Common myeloid progenitor, CD34-positive (primary cell): ENCODE measurements around the gene CELSR1.

Experiments
- CTCF ChIA-PET: fragments of 350-600 bp; sonication (Branson Sonifier 250); formaldehyde crosslinking; loops from one replicate; lab custom pipeline; 2021; ENCODE audit warnings: antibody characterized with exemption; lab: Charles Lee
- POLR2A ChIA-PET: fragments of 350-600 bp; sonication (Branson Sonifier 250); formaldehyde crosslinking; loops from one replicate; lab custom pipeline; 2021; ENCODE audit warnings: antibody characterized with exemption; lab: Charles Lee
- DNase-seq, 3 donors: peaks; one replicate each; pipeline versions ENCODE4 v3.0.0 to v3.0.0-alpha.2; 2013
- H3K27ac ChIP-seq, 2 experiments: 1 replicate in 1 of 2; 2 replicates in 1 of 2; pipeline ENCODE4 v1.7.0; 2013; ENCODE audit warnings: inconsistent platforms in 2 of 2, low read length in 2 of 2, mild to moderate bottlenecking in 2 of 2, low read depth in 1 of 2, moderate library complexity in 1 of 2; ENCODE audit not compliant: severe bottlenecking in 2 of 2, insufficient read depth in 1 of 2, poor library complexity in 1 of 2
- H3K27me3 ChIP-seq, 5 experiments: replicated peaks in 2 of 5; 1 replicate in 3 of 5; 2 replicates in 2 of 5; pipeline versions ENCODE4 v1.6.1 to v1.7.0; 2013; ENCODE audit warnings: low read length in 4 of 5, mild to moderate bottlenecking in 2 of 5, moderate library complexity in 2 of 5, inconsistent platforms in 1 of 5; ENCODE audit not compliant: insufficient read depth in 5 of 5, control insufficient read depth in 4 of 5
- H3K36me3 ChIP-seq, 4 experiments: 1 replicate in 2 of 4; 2 replicates in 2 of 4; pipeline versions ENCODE4 v1.6.1 to v1.7.0; 2013; ENCODE audit warnings: low read length in 3 of 4, control low read depth in 1 of 4, mild to moderate bottlenecking in 1 of 4; ENCODE audit not compliant: control insufficient read depth in 4 of 4, insufficient read depth in 4 of 4
- H3K4me1 ChIP-seq, 4 experiments: 1 replicate in 3 of 4; 2 replicates in 1 of 4; pipeline versions ENCODE4 v1.6.1 to v1.7.1; 2013; ENCODE audit warnings: low read length in 3 of 4, mild to moderate bottlenecking in 3 of 4, control low read depth in 1 of 4, inconsistent platforms in 1 of 4, moderate library complexity in 1 of 4; ENCODE audit not compliant: control insufficient read depth in 4 of 4, insufficient read depth in 4 of 4; ENCODE audit errors: control extremely low read depth in 1 of 4
- H3K4me3 ChIP-seq, 7 experiments: 1 replicate in 4 of 7; 2 replicates in 3 of 7; pipeline versions ENCODE4 v1.5.1 to v1.7.0; 2013; ENCODE audit warnings: mild to moderate bottlenecking in 7 of 7, low read length in 6 of 7, moderate library complexity in 6 of 7, inconsistent platforms in 2 of 7, low read depth in 2 of 7, control low read depth in 1 of 7; ENCODE audit not compliant: insufficient read depth in 4 of 7, control insufficient read depth in 1 of 7; ENCODE audit errors: extremely low read depth in 1 of 7
- H3K9me3 ChIP-seq, 5 experiments: 1 replicate in 4 of 5; 2 replicates in 1 of 5; pipeline versions ENCODE4 v1.6.1 to v1.7.1; 2013; ENCODE audit warnings: low read length in 4 of 5, mild to moderate bottlenecking in 2 of 5, inconsistent platforms in 1 of 5, low read depth in 1 of 5, moderate library complexity in 1 of 5; ENCODE audit not compliant: control insufficient read depth in 4 of 5, insufficient read depth in 2 of 5; ENCODE audit errors: control extremely low read depth in 1 of 5
- WGBS: methylation state at CpG from one replicate; pipeline ENCODE4 v1.1.5; 2013; ENCODE audit not compliant: insufficient coverage; 5-methylcytosine and 5-hydroxymethylcytosine counted together

CELSR1 gene

DNA sequence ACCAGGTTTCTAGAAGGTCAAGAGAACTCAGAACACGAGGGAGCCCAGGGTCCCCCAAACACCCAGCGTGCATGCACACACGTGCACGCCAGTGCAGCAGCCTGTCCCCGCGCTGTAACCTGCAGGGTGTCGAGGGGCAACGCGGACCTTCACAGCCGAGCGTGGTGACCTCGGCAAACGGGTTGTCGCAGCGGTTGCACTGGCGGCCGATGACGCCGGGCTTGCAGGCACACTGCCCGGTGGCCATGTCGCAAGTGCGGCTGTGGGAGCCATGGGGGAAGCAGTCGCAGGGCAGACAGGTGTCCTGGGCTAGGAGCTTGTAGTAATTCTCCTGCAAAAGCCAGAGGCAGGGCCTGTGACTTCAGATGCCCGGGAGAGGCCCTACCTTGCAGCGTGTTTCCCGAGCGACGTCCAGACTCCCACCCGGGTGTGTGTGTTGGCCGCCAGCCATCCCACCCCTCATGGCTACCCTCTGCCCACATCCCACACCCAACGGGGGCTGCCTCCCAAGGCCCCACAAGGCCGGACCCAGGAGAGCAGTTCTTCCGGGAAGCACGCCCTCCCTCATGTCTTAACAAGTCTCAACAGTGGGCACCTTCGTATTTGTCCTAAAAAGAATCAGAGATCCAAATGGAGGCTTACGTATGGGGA is 145.8 kb downstream of the CELSR1 start:
- Histone ChIP-seq H3K4me3 (no peak overlapping the region), H3K4me1 (no peaks in the 10 kb centered on the region), H3K9me3 (no peaks in the 10 kb centered on the region), H3K36me3 (no peaks in the 10 kb centered on the region), H3K27ac (no peak overlapping the region), H3K27me3 (peaks cover 0 to 6% (median 2%) of the 10 kb centered on the region in 5 experiments)
- no peak for DNase-seq
- ChIA-PET CTCF (interaction anchor here (2.0 kb wide), 1 partner anchor 24 kb away, joined by 12 read pairs; no protein-coding TSS in a partner anchor), POLR2A (no interaction called here)
- 97% methylated on average over 31 of the region's 36 CpGs for WGBS

DNA sequence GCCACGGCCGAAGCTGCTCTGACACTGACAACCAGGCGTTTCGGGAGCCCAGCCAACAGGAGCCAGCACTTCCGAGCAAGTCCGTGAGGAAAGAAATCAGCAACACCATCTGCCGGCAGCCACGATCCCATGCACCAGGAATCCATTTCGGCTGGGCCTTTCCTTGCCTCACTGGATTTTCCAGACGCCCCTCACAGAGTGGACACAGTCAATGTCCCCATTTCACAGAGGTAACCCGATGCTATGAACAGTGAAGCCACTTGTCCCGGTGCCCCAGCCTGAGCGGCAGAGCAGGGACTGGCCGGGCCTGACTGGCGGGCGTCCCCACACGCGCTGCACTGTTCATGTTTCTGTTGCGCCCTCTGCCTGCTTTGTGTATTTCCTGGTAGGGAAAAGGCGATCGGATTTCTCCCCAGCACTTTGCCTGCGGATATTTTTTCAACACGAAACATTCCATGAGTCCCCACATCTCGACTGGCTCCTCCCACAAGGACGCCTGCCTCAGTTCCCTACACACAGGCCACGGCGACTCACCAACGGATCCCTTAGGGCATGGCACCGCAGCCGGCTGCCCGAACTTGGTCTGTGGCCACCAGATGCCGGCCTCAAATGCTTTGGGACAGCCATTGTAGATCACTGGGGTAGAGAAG is 146.6 kb downstream of the CELSR1 start:
- no peak for DNase-seq
- Histone ChIP-seq H3K4me3 (no peak overlapping the region), H3K36me3 (no peaks in the 10 kb centered on the region), H3K4me1 (no peaks in the 10 kb centered on the region), H3K9me3 (no peaks in the 10 kb centered on the region), H3K27me3 (peaks cover 0 to 6% (median 2%) of the 10 kb centered on the region in 5 experiments), H3K27ac (no peak overlapping the region)
- POLR2A ChIA-PET = no interaction called here
- CTCF ChIA-PET = no interaction called here
- WGBS = 91% methylated on average over 30 of the region's 32 CpGs

DNA sequence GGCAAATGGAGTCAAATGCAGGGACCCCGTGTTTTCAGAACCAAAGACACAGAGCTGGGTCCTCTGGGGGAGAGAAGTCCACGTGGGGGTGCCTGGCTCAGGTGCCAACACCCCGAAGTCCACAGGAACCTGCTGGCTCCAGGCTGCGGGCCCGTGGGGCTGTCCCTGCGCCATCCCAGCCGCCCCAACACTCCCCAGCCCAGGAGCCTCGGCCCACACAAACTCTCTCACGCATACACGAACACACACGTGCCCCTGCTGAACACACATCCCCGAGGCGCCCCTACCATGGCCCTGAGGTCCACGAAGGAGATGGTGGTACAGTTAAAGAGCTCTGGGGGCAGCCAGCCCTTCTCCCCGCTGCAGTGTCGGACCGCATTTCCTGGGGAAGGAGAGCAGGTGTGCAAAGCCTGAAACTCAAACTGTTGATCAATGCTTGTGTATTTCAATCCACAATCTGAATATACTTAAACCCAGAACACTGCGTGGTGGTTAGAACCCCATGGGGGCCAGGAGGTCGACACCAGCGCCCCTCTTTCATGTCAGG is 147.2 kb downstream of the CELSR1 start:
- POLR2A ChIA-PET = no interaction called here
- no peaks in the 10 kb centered on the region for H3K9me3 ChIP-seq
- CTCF ChIA-PET = interaction anchor here (0.8 kb wide), 1 partner anchor 22 kb away, joined by 3 read pairs; no protein-coding TSS in a partner anchor
- no peak overlapping the region for H3K27ac ChIP-seq
- no peaks in the 10 kb centered on the region for H3K36me3 ChIP-seq
- DNase-seq = no peak
- WGBS = 95% methylated on average over 20 of the region's 20 CpGs
- no peak overlapping the region for H3K4me3 ChIP-seq
- H3K4me1 ChIP-seq = no peaks in the 10 kb centered on the region
- peaks cover 0 to 6% (median 0%) of the 10 kb centered on the region in 5 experiments for H3K27me3 ChIP-seq

DNA sequence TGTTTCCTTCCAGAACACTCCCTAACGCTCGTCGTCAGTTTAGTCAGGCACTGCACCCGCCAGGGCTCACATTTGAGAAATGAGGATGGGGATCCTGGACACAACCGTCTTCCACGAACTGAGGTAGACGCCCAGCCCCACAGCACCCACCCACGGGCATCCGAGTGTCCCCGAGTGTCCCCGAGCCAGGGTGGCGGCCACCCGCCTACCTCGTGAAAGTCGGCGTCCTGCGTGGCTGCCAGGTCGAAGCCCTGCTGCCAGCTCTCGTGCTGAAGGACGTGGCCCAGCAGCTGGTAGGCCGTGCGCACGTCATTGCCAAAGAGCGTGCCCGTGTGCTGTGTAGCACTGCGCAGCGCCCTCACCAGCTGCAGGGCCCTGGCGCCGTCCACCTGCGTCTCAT is 148.3 kb downstream of the CELSR1 start:
- H3K27me3 ChIP-seq = peaks cover 0 to 6% (median 0%) of the 10 kb centered on the region in 5 experiments
- DNase-seq = no peak
- WGBS = 94% methylated on average over 30 of the region's 30 CpGs
- no peak overlapping the region for H3K27ac ChIP-seq
- CTCF ChIA-PET = no interaction called here
- H3K36me3 ChIP-seq = no peaks in the 10 kb centered on the region
- no peaks in the 10 kb centered on the region for H3K9me3 ChIP-seq
- H3K4me3 ChIP-seq = no peak overlapping the region
- POLR2A ChIA-PET = no interaction called here
- H3K4me1 ChIP-seq = no peaks in the 10 kb centered on the region

DNA sequence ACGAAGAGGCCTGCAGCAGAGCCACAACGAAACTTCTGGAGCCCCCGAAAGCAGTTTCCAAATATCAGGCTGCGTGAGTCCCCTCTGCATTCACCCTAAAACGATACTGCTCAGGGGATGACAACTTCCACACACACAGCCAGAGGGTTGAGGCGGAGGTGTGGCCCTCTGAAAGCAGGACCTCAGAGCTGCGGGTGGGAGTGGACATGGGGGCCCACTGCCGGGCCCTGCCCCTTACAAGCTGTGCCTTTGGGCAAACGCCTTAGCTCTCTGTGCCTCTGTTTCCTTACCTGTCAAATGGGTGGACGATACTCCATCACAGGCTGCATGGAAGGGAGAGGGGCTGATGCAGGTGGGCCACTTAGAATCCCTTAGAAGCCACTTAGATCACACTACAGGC is 148.8 kb downstream of the CELSR1 start:
- H3K9me3 ChIP-seq = no peaks in the 10 kb centered on the region
- WGBS = 89% methylated on average over 10 of the region's 10 CpGs
- DNase-seq = no peak
- CTCF ChIA-PET = no interaction called here
- no peak overlapping the region for H3K27ac ChIP-seq
- H3K4me3 ChIP-seq = no peak overlapping the region
- H3K27me3 ChIP-seq = peaks cover 0 to 6% (median 0%) of the 10 kb centered on the region in 5 experiments
- H3K36me3 ChIP-seq = no peaks in the 10 kb centered on the region
- no peaks in the 10 kb centered on the region for H3K4me1 ChIP-seq
- POLR2A ChIA-PET = no interaction called here

DNA sequence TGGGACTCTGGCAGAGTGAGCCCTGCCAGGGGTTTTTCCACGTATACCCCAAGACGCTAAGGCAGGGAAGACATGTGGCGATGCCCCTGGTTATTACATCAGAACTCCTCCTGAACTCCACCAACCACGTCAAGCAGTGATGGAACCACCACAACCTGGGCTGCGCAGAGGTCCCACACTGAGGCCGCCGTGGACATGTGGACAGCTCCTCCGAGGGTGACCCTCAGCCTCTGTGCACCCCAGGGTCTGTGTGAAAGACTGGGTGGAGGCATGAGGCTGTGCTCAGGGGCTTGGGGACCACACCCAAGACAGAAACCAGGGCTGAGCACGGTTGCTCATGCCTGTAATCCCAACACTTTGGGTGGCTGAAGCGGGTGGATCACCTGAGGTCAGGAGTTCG is 149.7 kb downstream of the CELSR1 start:
- no peak for DNase-seq
- WGBS = 97% methylated on average over 5 of the region's 11 CpGs
- POLR2A ChIA-PET = no interaction called here

DNA sequence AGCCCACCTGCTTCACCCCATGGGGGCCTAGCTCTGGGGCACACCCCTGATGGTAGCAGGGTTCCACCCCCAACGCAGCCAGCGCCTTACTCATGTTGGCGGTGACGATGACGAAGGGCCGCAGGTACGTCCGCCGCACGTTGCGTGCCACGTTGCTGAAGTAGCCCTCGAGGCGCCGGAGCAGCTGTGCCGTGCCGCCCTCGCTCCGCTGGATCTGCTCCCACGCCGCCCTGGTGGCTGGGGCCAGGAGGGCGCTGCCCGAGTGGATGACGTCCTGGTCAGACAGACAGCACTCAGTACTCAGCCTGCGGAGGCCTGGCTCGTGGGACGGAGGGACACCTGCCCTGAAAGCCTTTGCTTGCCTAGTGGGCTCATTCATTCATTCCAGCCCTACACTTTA is 151.1 kb downstream of the CELSR1 start:
- no peaks in the 10 kb centered on the region for H3K36me3 ChIP-seq
- ChIA-PET CTCF (no interaction called here), POLR2A (no interaction called here)
- peaks cover 0 to 6% (median 0%) of the 10 kb centered on the region in 5 experiments for H3K27me3 ChIP-seq
- no peaks in the 10 kb centered on the region for H3K4me1 ChIP-seq
- H3K9me3 ChIP-seq = no peaks in the 10 kb centered on the region
- DNase-seq = no peak
- 92% methylated on average over 25 of the region's 27 CpGs for WGBS
- no peak overlapping the region for H3K27ac ChIP-seq
- no peak overlapping the region for H3K4me3 ChIP-seq

More for the DNA sequence above, 149.7 kb downstream of the CELSR1 start:
- Histone ChIP-seq H3K27me3 (peaks cover 0 to 6% (median 0%) of the 10 kb centered on the region in 5 experiments), H3K9me3 (no peaks in the 10 kb centered on the region), H3K4me3 (no peak overlapping the region), H3K36me3 (no peaks in the 10 kb centered on the region), H3K27ac (no peak overlapping the region), H3K4me1 (no peaks in the 10 kb centered on the region)
- CTCF ChIA-PET = no interaction called here
